ENCODE measurements around the gene USP15. TPM values are rescaled to one million over a fixed set of nuclear protein-coding genes. Genes with fewer than 3 reads are reported as not detected.
"Not testable (repeated sequence)": the region's sequence is repeated elsewhere in the genome, so short reads cannot be mapped to it uniquely, and the experiment has no call there.

The USP15 gene
- total and polyA plus RNA-seq, 12 donors: 25.9 to 148 (median 64.9) TPM

DNA sequence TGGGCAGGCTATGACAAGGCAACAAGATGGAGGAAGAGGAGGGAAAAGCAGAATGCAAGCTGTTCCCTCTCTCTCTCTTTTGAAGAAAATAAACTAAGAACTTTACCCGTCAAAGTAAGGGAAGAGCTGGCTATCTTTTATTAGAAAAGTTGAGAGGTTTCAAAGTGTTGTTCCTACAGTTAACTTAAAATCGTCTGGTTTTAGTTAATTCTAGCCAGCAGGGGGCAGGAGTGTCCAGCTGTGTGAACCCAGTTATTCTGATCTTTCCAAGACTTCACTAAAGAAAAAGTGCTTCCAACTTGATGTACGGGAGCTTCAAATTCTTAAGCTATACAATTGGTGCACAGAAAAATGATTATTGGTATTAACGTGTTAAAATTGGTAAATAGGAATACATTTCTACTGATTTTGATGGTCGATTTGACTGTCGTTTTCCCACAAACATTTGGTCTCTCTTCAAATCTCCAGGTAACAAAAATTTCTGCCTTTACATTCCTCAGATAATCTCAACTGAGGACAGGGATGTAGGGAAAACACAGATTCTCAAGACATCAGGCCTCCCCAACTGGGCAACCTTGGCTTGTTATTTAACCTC lies 178.0 kb downstream of the USP15 start:
- WGBS, 4 donors: 11 to 18% (median 14%) methylated on average over 6 of the region's 6 CpGs
- Histone ChIP-seq H3K4me1 (replicated peaks in 1 of 2) (peaks cover 5 to 14% of the 10 kb centered on the region in 2 donors), H3K9me3 (replicated peaks in 1 of 3) (no peaks in the 10 kb centered on the region), H3K27me3 (no peaks in the 10 kb centered on the region), H3K27ac (no peak overlapping the region), H3K36me3 (replicated peaks in 1 of 2) (no peaks in the 10 kb centered on the region), H3K4me3 (no peak overlapping the region)
- no peak for TF ChIP-seq POLR2A (IDR thresholded peaks at IDR 0.05)
- TF ChIP-seq, protein P1, sequence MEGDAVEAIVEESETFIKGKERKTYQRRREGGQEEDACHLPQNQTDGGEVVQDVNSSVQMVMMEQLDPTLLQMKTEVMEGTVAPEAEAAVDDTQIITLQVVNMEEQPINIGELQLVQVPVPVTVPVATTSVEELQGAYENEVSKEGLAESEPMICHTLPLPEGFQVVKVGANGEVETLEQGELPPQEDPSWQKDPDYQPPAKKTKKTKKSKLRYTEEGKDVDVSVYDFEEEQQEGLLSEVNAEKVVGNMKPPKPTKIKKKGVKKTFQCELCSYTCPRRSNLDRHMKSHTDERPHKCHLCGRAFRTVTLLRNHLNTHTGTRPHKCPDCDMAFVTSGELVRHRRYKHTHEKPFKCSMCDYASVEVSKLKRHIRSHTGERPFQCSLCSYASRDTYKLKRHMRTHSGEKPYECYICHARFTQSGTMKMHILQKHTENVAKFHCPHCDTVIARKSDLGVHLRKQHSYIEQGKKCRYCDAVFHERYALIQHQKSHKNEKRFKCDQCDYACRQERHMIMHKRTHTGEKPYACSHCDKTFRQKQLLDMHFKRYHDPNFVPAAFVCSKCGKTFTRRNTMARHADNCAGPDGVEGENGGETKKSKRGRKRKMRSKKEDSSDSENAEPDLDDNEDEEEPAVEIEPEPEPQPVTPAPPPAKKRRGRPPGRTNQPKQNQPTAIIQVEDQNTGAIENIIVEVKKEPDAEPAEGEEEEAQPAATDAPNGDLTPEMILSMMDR (IDR thresholded peaks at IDR 0.05): peak; percentile 66 to 80 (median 72)
- intact Hi-C loops (cut with DNase I): loop anchor here in 1 of 2 donors (5.0 to 10.0 kb wide), 2 partner anchors 127 to 359 kb away; no protein-coding TSS in a partner anchor
- DNase-seq: peak; percentile 39 to 79 (median 64)

DNA sequence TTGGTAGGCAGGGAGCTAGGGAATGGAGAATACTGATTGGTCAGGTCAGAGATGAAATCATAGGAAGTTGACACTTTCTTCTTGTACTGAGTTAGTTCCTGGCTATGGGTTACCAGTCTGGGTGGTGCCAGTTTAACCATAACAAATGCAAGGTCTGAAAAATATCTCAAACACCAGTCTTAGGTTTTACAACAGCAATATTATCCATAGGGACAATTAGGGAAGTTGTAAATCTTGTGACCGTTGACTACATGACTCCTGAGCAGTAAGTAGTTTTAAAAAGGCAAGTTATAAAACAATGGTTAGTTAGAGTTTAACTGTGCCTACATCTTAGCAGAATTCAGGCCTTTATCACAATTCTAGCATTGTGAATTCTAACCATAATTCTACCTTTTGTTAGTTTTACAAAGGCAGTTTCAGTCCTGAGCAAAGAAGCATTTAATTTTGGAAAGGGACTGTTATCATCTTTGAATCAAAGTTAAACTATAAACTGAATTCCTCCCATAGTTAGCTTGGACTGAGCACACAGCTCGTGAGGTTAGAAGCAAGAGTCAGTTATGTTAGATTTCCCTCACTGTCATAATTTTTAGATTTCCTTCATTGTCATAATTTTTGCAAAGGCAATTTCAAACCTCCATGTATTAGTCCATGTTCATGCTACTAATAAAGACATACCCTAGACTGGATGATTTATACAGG lies 186.7 kb downstream of the USP15 start:
- Histone ChIP-seq H3K9me3 (replicated peaks in 1 of 3) (no peaks in the 10 kb centered on the region), H3K4me1 (replicated peaks in 1 of 2) (no peaks in the 10 kb centered on the region), H3K4me3 (no peak overlapping the region), H3K27me3 (no peaks in the 10 kb centered on the region), H3K27ac (no peak overlapping the region), H3K36me3 (replicated peaks in 1 of 2) (no peaks in the 10 kb centered on the region)
- intact Hi-C loops (cut with DNase I): no loop called here
- WGBS, 4 donors: 70 to 81% (median 72%) methylated on average over 2 of the region's 2 CpGs
- TF ChIP-seq, protein P1 (IDR thresholded peaks at IDR 0.05): no peak
- no peak for TF ChIP-seq POLR2A (IDR thresholded peaks at IDR 0.05)
- DNase-seq: no peak

DNA sequence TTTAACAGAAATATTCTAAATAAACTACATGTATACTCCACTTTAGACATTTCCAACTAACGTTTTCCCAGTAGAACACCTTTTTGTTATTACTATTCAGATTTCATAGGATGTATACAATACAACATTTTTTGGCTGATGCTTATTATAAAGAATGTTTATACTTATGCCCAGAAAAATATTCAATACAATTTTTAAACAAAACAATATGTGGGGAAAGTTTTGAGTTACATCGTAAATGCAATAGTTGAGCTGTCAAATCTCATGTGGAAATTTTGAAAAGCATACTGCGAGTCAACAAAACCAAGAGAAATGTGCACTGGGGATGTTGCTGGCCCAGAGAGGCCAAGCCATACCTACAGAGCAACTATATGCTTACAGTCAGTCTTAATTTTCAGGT lies 188.2 kb downstream of the USP15 start:
- Histone ChIP-seq H3K27me3 (no peaks in the 10 kb centered on the region), H3K4me3 (no peak overlapping the region), H3K4me1 (replicated peaks in 1 of 2) (no peaks in the 10 kb centered on the region), H3K36me3 (replicated peaks in 1 of 2) (no peaks in the 10 kb centered on the region), H3K9me3 (replicated peaks in 1 of 3) (no peaks in the 10 kb centered on the region), H3K27ac (no peak overlapping the region)
- intact Hi-C loops (cut with DNase I): no loop called here
- no peak for DNase-seq
- WGBS, 4 donors: 67 to 83% (median 75%) methylated on average over 3 of the region's 3 CpGs
- TF ChIP-seq POLR2A (IDR thresholded peaks at IDR 0.05): no peak
- TF ChIP-seq, protein P1 (IDR thresholded peaks at IDR 0.05): no peak

DNA sequence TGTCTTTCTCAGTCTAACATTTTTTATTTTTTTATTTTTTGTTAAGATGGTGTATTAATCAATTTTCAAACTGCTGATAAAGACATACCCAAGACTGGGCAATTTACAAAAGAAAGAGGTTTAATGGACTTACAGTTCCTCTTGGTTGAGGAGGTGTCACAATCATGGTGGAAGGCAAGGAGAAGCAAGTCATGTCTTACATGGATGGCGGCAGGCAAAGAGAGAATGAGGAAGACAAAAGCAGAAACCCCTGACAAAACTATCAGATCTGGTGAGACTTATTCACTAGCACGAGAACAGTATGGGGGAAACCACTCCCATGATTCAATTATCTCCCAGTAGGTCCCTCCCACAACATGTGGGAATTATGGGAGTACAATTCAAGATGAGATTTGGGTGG lies 195.2 kb downstream of the USP15 start:
- intact Hi-C loops (cut with DNase I); H3K9me3 ChIP-seq (replicated peaks in 1 of 3); H3K36me3 ChIP-seq (replicated peaks in 1 of 2); H3K27me3 ChIP-seq; H3K4me1 ChIP-seq (replicated peaks in 1 of 2); H3K4me3 ChIP-seq; DNase-seq; H3K27ac ChIP-seq: not testable (repeated sequence)
- WGBS, 4 donors: 42 to 65% (median 64%) methylated on average over 2 of the region's 2 CpGs
